ENCODE measurements around the gene TBC1D9B.

Gene TBC1D9B

DNA sequence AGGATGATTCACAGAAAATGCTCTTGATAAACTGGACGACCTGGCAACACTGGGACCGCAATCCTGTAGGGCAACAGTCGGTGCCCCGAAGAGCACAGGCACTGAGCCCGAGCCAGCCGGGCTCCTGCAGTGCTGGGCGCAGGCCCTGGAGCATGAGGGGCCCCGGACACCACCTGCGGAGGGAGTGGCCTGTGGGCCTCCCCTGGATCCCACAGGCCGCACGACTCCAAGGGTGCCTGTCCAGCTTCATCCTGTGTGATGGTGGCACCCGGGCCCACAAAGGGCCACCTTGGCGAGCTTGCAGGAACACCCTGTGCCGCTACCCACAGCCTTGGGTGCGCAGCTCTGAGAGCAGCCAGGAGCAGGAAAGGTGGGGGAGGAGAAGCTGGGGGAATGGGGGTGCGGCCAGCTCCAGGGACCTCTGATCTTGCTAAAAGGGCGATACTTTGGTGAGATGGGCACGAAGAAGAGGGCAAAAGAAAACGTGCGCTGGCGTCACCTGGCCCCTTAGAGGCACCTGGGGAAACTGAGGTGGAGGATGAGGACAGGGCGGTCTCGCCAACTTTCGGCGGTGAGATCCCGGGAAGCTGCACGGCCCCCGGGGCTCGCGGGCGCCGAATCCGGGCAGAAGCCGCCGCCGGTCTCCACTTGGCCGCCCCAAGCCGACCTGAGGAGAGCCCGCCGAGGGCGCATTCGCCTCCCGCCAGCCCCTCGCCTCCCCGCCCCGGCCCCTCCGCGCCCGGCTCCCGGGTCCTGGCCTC, 722 bp downstream of the TBC1D9B start:
- no peak for DNase-seq

DNA sequence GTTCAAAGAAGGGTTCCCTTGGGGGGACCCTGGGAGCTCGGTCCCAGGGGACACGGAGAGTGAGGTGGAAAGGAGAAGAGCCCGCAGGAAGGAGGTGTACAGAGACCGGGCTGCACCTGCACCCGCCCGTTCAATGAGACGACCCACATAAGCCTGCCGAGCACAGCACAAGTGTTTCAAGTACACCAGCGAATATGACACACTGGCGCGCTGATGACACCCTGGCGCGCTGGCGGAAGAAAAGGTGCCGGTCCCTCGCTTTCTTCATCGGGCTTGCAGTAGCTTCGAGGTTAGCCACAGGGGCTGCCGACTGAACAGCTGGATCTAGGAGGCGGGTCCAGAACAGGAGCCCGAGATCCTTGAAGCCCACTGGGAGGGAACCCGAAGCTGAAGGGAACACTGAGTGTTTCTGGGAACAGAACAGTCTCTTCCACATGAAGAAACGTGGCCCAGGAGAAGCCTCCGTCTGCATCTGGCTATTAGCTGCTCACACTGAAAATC, 1.4 kb downstream of the TBC1D9B start:
- DNase-seq: no peak

DNA sequence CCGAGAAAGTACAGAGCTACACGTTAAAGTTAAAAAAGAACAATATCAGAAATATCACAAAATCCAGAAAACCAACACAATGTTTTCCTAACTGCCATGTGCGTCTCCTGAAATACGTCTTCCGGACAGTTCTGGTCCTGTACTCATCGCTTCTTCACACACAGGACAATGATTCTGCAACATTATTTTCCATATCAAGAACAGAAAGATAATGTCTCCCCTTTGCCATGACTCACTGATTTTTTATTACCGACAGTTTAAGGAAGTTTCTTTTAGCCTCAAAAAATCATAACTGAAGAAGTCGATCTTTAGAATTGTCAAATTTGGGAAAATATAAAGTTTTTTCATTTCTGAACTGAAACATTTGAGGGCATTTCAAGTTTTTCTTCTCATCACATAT, 2.5 kb downstream of the TBC1D9B start:
- DNase-seq: no peak

DNA sequence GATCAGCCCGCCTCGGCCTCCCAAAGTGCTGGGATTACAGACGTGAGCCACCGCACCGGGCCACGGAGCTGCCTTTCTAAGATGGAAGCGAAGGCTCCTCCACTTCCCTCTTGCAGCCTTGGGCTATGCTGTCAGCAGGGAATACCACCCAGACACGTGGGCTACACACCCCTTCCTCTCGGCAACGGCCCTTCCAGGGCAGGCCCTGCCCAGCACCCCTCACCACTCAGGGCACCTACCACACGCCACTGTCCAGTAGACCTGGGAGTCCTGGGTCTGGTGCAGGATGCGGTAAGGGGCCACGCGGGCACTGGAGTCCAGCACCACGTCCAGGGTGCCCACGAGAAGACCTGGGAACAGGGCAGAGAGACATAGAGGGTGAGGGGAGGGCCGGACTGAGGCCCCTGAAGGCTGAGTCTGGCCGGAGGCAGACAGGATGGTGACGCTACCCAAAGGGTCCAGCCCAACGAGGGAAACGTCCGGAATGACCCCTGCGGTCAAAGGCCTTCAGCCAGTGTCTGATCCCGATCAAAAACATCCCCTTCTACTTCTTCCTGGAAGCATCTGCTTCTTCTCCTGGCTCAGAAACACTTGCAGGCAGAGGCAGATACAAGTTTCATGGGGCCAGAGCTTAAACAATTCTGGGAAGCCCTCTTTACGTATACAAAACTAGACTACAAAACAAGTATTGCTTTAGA, 3.1 kb downstream of the TBC1D9B start:
- DNase-seq: no peak

DNA sequence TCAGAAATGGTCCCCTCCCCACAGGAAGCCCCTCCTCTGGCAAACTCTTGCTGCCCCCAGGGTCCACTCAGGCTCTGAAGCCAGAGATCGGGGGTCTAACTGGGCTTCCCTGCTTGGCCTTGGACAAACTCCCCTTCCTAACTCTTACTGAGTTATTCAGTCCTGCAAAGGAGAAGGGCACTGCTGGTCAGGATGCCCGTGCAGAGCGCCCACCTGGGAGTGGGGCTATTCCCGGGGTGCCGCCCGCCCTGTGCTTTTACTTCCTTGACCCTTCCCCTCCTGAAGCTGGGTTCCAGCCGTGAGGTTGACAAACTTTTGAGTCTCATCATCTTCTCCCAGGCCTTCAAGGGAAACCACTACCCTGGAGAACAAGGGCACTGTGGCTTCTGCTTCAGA, 4.9 kb downstream of the TBC1D9B start:
- no peak for DNase-seq

DNA sequence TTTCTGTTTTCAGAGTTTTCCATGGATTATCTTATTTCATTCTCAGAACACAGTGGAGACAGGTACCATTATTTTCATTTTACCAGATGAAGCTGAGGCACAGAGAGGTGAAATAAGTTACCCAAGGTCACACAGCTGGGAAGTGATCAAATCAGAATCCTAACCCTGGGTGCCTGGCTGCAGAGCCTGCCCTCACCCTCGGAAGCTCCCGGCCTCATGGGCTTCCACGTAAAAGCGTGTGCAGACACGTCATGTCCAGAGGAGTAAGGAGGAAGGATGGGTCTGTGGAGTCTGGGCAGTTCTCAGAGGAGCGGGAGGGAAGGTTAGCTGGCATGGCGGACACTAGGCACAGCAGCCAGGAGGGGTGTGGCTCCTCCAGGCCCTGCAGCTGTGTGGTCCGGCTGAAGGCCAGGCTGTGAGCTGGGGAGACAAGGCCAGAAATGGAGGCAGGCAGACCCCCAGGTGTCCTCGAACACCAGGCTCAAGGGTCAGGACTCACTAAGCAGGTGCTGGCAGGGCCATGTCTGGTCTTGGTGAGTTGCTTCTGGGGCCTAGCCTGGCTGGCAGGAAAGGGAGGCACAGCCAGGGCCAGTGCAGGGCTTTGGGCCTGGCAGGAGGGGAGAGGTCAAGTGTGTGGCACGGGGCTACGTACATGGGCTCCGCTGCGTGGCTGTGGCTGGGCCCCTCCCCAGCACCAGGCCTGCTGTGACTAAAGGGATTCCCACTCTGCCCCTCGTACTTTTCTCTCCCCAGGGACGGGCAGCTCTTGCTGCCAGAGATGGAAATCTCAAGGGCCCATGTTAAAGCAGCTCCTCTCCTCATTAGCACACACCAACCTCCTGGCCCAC, 5.6 kb downstream of the TBC1D9B start:
- no peak for DNase-seq

DNA sequence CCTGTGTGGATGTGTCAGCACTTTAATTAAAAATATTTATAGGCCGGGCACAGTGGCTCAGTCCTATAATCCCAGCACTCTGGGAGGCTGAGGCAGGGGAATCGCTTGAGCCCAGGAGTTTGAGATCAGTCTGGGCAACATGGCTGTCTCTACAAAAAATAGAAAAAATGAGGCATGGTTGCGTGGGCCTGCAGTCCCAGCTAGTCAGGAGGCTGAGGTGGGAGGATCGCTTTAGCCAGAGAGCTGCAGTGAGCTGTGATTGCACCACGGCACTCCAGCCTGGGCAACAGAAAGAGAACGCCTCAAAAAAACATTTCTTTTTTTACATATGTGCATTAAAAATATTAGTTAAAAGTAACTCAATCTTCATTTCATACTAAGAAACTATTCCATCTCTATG, 6.2 kb downstream of the TBC1D9B start:
- no peak for DNase-seq

DNA sequence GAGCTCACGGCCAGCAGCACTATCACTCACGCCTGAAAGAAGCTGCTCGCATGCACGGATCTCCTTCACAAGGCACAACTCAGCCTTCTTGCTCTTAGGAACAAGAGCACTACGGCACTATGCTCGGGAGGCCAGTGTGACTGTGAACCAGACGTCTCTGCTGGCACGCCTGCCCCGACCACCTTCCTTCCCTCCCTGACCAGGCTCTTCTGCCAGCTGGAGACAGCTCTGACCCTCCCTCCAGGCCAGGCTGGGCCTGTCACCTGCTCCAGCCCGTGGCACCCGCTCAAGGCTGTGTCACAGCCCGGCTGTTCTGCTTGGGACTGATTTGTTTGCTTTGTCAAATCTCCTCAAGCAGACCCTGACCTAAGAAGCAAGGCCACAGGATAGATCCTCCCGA, 7.0 kb downstream of the TBC1D9B start:
- no peak for DNase-seq

DNA sequence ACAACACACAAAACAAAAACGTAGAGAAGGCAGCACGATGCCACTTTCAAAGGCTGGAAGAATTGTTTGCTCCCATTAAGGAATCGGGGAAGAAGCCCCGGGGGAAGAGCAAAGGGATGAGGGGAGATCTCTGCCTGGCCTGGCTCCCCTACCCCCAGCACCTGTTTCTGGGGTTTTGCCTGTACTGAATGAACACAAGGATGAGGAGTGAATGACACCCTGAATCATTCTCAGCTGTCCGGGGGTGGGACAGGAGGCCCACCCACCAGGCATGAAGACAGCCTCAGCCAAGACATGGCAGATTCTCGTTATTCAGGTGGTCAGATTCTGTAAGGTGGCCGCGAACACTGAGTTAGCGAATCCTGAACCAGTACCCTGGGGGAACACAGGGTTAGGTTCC, 7.5 kb downstream of the TBC1D9B start:
- DNase-seq: no peak

DNA sequence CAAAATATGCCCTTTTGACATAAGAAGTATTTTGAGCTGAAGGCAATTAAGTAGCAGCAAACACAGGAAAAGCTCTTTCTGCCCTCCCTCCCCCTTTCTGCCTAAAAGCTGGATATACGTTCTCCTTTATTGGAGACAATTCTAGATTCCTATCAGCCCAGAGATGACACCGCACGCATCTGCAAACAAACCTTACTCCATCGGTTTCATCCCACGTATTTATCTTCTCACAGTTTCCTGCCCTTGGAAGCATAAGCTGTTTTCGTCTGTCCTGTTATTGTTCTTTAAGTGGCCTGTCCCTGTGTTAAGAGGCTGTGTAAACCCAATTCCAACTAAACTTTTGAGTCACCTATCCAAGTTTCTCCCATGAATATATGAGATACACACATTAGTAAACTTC, 11.8 kb downstream of the TBC1D9B start:
- no peak for DNase-seq

DNA sequence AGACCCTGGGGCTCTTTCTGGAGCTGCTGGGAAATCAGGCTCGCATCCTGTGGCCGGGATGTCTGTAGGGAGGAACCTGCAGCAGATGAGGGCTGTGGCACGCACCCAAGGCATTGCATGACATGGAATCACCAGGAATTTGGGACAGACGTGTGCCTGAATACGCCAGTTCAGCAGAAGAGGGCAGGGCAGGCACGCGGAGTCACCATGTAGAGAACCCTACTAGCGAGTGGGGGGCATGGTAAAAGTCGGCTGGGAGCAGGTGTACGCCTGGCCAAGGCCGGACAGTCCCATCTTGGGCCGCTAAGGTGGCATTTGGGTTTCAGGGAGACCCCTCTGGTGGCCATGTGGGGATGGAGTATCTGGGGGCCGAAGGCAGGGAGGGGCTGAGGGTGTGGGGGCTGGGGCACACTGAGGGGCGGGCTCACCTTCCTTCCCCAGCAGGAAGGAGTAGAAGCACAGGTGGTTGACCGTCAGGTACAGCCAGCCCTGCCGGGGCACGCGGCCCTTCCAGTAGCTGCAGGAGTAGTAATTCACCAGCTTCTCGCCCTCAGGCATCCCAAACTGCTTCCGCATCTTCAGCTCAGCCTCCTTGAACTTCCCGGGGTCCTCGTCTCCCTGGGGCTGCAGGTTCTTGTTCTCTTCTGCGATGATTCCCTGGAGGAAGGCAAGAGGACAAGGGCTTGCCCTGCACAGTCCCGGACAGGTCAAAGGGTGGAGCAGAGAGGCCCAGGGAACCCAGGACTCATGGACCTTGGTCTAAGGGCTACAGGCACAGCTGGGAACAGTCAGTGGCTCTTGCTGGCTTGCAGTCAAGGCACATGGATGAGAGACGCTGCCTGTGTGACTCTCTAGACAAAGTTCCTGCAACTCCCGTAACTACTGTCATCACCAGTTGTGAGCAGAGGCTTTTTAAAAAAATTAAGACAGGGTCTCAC, 13.5 kb downstream of the TBC1D9B start:
- no peak for DNase-seq

DNA sequence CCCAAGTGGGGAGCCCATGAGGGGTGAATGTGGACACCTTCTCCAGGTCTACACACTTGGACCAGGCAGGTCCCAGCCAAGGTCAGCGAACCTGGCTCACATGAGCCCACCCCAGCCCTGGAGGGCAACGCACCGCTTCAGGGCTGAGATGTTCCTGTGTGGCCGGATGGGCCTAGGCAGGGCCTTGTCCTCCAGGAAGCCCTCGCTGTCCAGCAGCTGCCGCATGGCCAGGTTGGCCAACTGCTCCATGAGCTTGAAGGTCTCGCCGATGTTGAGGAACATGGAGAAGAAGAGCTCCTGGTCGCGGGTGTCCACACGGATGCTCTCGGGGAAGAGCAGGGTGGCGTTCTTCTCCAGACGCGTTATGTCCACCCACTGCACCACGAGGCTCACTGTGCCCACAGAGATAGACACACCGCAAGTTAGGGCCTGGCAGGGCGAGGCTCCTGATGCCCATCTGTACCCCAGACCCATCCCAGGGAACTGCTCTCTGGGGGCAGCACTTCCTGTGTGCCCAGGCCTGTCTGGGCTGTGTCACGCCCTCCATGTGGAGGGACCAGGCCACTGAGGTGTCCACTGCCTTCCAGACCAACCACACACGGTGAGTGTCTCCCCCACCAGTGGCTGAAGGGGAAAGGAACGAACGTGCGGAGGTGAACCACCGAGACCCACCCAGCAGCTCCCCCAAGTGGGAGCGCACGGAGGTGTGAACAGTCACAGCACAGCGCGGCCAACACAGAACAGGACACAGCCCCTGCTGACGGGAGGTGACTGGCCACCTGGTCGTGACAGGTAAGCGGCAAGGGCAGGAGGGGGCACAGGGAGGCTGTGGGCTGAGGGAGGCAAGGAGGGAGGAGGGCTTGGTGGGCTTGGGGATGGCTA, 14.4 kb downstream of the TBC1D9B start:
- DNase-seq: no peak

DNA sequence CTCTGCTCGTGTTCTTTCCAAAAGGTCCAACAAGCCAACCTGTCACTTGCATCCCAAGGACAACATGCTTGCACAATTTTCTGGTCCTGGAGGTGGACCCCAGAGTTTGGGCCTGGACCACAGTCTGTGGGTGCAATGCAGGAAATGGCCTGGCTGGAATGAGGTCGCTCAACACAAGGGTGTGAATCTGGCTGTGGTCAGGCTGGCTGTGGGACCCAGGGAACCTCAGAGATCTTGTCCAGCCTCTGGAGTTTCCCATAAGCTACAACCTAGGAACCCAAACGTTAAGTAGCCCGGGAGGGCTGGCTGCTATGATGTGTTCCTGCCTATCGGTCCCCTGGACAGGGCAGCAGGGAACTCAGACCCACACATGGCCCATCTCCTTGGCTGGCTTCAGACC, 15.4 kb downstream of the TBC1D9B start:
- DNase-seq: no peak

DNA sequence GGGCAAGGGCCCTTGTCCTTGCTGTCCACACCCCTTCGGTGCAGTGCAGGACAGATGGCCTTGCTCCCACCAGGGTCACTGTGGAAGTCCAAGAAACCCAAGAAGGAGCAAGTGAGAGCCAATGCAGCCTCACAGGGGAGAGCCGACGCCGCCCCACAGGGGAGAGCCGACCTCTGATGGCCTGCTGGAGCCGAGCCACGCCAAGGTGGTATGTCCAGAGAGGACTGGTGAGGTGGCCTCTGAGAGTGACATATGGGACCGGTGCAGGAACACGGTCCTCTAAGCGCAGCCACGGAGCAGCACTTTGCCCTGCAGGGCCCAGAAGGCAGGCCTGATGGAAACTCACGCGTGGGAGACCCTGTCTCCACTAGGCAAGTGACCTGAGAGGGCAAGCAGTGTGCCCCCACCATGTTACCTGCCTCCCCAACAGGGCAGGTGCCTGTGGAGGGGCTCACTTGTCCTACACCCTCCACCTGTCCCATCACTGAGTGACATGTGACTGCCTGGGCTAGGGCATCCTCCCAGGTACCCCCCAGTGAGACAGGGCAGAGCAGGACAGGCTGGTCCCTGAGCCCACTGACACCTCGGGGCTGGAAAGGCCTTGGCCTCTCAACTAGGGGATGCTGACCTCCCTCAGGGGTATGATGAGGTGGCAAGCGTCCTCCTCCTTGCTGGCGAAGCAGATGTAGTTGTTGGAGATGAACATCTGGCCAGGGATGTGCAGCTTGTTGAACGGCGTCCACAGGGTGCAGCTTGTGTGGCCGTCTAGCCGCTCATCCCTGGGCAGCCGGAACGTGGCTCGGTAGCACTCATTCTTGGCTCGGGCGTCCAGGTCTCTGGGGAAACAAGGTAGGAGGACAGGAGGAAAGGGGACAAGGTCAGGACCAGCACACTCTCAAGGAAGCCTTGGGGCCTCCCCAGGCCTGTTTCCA, 16.7 kb downstream of the TBC1D9B start:
- no peak for DNase-seq

DNA sequence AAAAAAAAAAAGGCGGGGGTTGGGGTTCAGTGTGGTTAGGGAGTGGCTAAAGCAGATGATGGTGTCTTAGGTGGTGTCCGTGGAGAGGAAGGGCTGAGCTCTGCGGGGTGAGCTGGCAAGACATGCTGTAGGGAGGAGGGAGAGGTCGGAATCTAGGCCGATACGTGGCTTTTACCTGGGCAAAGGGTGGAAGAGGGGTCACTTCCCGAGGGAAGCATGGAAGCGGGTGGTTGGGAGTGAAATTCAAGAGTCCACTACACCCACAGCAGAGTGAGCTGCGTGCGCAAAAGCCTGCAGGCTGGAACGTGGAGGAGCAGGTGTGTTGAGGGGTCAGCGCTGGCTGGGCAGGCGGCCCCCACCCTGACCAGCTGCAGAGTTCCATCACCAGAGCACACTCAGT, 17.8 kb downstream of the TBC1D9B start:
- no peak for DNase-seq

DNA sequence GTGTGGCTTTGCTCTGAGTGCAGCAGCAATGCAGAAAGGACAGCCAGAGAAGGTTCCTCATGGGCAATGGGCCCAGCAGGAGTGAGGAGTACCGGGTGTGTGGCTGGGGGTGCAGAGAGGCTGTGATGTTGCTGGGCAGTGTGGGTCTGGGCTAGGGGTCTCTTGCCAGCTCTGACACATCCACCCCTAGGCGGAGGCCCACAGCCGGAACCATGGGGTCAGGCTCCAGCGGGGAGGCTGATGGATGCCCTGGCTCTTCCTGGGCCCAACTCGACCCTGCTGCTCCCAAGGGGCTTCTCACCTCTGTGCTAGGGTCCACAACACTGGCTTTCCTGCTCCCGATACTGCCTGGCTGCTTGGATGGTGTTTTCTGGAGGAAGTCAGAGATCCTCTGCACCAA, 19.9 kb downstream of the TBC1D9B start:
- DNase-seq: no peak

DNA sequence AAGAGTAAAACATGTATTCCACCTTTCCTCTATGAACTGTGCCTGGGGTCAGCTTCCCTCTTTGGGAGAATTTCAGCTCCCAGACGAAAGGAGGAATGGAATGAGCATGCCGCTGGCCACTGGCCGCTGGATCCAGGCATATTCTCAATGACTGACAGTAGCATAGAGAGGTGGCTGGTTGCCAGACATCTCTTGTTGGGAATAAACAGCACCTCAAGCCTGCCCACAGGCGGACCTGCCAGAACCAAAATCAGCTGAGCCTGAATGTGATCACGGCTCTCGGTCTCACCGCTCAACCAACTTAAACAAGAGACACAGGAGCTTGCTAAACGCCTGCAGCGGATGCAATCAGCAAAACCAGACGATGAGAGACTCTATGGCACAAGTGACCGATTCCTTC, 20.6 kb downstream of the TBC1D9B start:
- no peak for DNase-seq

DNA sequence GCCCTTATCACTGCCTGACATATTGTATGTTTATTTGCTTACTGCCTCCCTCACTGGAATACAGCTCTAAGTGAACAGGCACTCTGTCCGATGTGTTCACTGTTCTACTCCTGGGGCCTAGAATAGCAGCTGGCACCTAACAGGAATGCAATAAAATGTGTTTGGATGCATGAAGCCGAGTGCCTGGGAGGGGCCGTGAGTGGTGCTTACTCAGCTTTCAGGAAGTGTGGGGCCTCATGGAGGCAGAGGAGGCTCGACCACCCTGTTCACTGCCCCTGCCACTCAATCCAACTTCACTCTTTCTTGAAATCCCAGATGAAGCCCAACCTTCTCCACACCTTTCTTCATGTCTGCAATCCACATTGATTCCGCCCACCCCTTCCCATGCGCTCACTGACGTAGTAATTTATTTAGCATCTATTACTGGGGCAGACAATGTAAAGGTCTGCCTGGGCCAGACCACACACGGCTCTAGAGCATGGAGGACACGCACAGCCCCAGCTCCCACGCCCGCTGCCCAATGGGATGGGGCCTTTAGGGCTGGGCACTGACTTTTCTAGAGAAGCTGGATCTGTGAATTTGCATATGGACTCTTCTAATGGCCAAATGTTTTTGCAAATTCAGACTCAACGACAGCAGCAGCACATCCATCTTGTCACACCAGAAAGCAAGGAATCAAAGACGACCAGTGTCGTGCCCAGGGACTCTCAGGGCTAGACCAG, 21.3 kb downstream of the TBC1D9B start:
- no peak for DNase-seq

DNA sequence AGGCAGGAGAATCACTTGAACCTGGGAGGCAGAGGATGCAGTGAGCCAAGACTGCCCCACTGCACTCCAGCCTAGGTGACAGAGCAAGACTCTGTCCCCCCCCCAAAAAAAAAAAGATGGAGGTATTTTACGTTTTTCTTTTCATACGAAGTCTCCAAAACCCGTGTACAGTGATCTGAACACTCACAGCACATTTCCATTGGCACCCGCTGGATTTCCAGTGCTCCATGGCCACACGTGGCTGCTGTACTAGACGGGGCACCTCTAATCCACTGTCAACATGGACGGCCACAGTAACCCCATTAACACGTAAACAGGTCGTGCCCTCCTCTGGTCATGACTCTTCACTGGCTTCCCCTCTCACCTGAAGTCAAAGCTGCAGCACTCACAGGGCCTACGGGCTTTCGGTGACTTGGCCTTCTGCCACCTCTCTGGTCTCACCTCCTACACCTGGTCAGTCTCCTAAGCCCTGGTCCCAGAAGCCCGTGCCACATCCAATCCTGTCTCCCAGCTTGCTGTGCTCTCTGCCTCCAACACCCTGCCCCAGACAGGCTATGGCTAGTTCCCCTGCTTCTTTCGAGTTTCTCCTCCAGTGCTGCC, 22.1 kb downstream of the TBC1D9B start:
- DNase-seq: no peak

Measured in NCI-H510A treated with DMSO at 0.1 percent for 48 hours (cell line).